Hindlimb muscle (tissue), 1 donor: ENCODE measurements around the gene NAT14. TPM values are rescaled to one million over a fixed set of nuclear protein-coding genes. Genes with fewer than 3 reads are reported as not detected.
A peak's percentile ranks its signal among the peaks of the same experiment; 100 is the strongest.

Experiments
- DNase-seq: peaks from one replicate; pipeline ENCODE4 v3.0.0-alpha.2; 2013
- polyA plus RNA-seq: library from polyadenylated mRNA; unstranded; fragments of 120-200 nt; gene quantifications from one replicate; pipeline ENCODE4 v1.2.1, GENCODE V29; 2013; ENCODE audit not compliant: insufficient read length

The NAT14 gene
- polyA plus RNA-seq, 1 donor = 29.9 TPM

GRCh38 chr19:55472463-55472862, 12.5 kb upstream of the NAT14 start:
- DNase-seq = no peak

- no peak for DNase-seq
Measured at GRCh38 chr19:55473225-55474012, 11.6 kb upstream of the NAT14 start.

GRCh38 chr19:55474269-55475265, 10.4 kb upstream of the NAT14 start:
- no peak for DNase-seq

GRCh38 chr19:55476100-55476775, 8.8 kb upstream of the NAT14 start, which contains the start of gene ZNF628:
Gene ZNF628, plus strand, starts transcription at chr19:55476617. Its CDS starts 3,294 bp downstream, at chr19:55479911.
- DNase-seq = peak; percentile 100

- no peak for DNase-seq
Measured at GRCh38 chr19:55477905-55478304, 7.1 kb upstream of the NAT14 start.

GRCh38 chr19:55478364-55478763, 6.6 kb upstream of the NAT14 start:
- DNase-seq = no peak

GRCh38 chr19:55479045-55479444, 5.9 kb upstream of the NAT14 start:
- no peak for DNase-seq

GRCh38 chr19:55479451-55480230, 5.3 kb upstream of the NAT14 start:
- no peak for DNase-seq

GRCh38 chr19:55481148-55481793, 3.7 kb upstream of the NAT14 start:
- DNase-seq = no peak

GRCh38 chr19:55481794-55482155, 3.2 kb upstream of the NAT14 start:
- DNase-seq = no peak

GRCh38 chr19:55482156-55482961, 2.6 kb upstream of the NAT14 start:
- no peak for DNase-seq

GRCh38 chr19:55482967-55483705, 1.9 kb upstream of the NAT14 start:
- no peak for DNase-seq

- no peak for DNase-seq
Measured at GRCh38 chr19:55483706-55484592, 1.0 kb upstream of the NAT14 start.

- DNase-seq = no peak
Measured at GRCh38 chr19:55485439-55486011, 537 bp downstream of the NAT14 start.

GRCh38 chr19:55486043-55486970, 1.3 kb downstream of the NAT14 start:
- no peak for DNase-seq

GRCh38 chr19:55486971-55487923, 2.3 kb downstream of the NAT14 start:
- DNase-seq = peak; percentile 97
